K562 (cell line): Measurements from ENCODE around the gene VPS45.

Experiments
- ASH1L ChIP-seq: fragments of 450-650 bp; IDR thresholded peaks from 2 replicates; pipeline ENCODE4 v1.6.1; 2018; ENCODE audit warnings: borderline replicate concordance, mild to moderate bottlenecking, low read depth; ENCODE audit not compliant: partially characterized antibody
- FOXP4 ChIP-seq: sonication (generic); formaldehyde crosslinking; IDR thresholded peaks from 2 replicates; pipeline ENCODE4 v1.8.0; 2022; ENCODE audit warnings: mild to moderate bottlenecking, missing genetic modification reagents, borderline replicate concordance
- GABPA ChIP-seq: fragments of 200-800 bp; sonication (Bioruptor generic); conservative IDR thresholded peaks from 2 replicates; pipeline ENCODE4 v1.6.1; 2016; ENCODE audit warnings: low read depth, missing genetic modification characterization, missing compliant biosample characterization
- POU5F1 ChIP-seq: fragments of 150-350 bp; IDR thresholded peaks from 2 replicates; pipeline ENCODE4 v1.6.1; 2014; ENCODE audit warnings: borderline replicate concordance, low read length, low read depth, mild to moderate bottlenecking; ENCODE audit not compliant: partially characterized antibody
- U2AF1 ChIP-seq: fragments of 200-400 bp; formaldehyde crosslinking; optimal IDR thresholded peaks from 2 replicates; pipeline ENCODE3; 2017; ENCODE audit warnings: mild to moderate bottlenecking, low read depth, low read length, moderate library complexity
- ZC3H4 ChIP-seq: sonication (generic); formaldehyde crosslinking; IDR thresholded peaks from 2 replicates; pipeline ENCODE4 v1.9.0; 2021; ENCODE audit warnings: missing genetic modification reagents, borderline replicate concordance
- ZNF184 ChIP-seq: sonication (generic); formaldehyde crosslinking; IDR thresholded peaks from 2 replicates; pipeline ENCODE4 v1.5.0; 2020; ENCODE audit warnings: missing genetic modification reagents

GRCh38 chr1:150118716-150119115, 51.1 kb downstream of the VPS45 start:
- TF ChIP-seq U2AF1 (no peak), ZNF184 (no peak), FOXP4 (CRISPR knock-in tag) (no peak), POU5F1 (no peak), ASH1L (no peak), ZC3H4 (CRISPR knock-in tag) (no peak), GABPA (tag) (no peak)
